Left lung (tissue), 10 donors: ENCODE measurements around the gene LRRC61. TPM values are rescaled to one million over a fixed set of nuclear protein-coding genes. Genes with fewer than 3 reads are reported as not detected.

ENCODE experiments used
- ATAC-seq: fragments of 200-7000 bp; cut with Tn5 transposase; one replicate; pipeline ENCODE4 v1.9.1; 2020; ENCODE audit warnings: moderate library complexity
- DNase-seq, 4 donors: peaks; one replicate each; pipeline ENCODE4 v3.0.0-alpha.2; 2013 to 2020
- H3K27ac ChIP-seq, 2 donors: fragments of 200-600 bp; sonication (generic) in 1 of 2; one replicate each; pipeline versions ENCODE4 v1.5.0 to v1.8.0; 2020 to 2021
- H3K27me3 ChIP-seq, 2 donors: fragments of 200-600 bp; sonication (generic) in 1 of 2; one replicate each; pipeline versions ENCODE4 v1.5.0 to v1.8.0; 2020 to 2021
- H3K36me3 ChIP-seq, 2 donors: fragments of 200-600 bp; sonication (generic) in 1 of 2; one replicate each; pipeline versions ENCODE4 v1.5.0 to v1.8.0; 2020 to 2021
- H3K4me1 ChIP-seq, 2 donors: fragments of 200-600 bp; one replicate each; pipeline ENCODE4 v1.8.0; 2021
- H3K4me3 ChIP-seq, 2 donors: fragments of 200-600 bp; sonication (generic) in 1 of 2; one replicate each; pipeline versions ENCODE4 v1.5.0 to v1.8.0; 2020 to 2021; ENCODE audit warnings: mild to moderate bottlenecking in 1 of 2
- H3K9me3 ChIP-seq, 2 donors: fragments of 200-600 bp; sonication (generic) in 1 of 2; one replicate each; pipeline versions ENCODE4 v1.5.0 to v1.8.0; 2020 to 2021
- intact Hi-C, 2 donors: fragments of 100-400 bp; cut with DNase I; formaldehyde crosslinking; loops; one replicate each; pipeline versions ENCODE4 v1.11.2 to v1.14.2; 2022
- polyA plus RNA-seq, 6 donors: library from polyadenylated mRNA; unstranded; fragments of 120-200 nt; gene quantifications; one replicate each; pipeline ENCODE4 v1.2.1, GENCODE V29; 2013; ENCODE audit not compliant: insufficient read length in 6 of 6
- total RNA-seq, 2 donors: library from RNA; stranded (reverse); fragmentation: NEBNext Ultra II Directional; extraction: Animal tissue kit (Norgen Biotek cat#: 25700); gene quantifications; one replicate each; pipeline ENCODE4 v1.2.1, GENCODE V29; 2021
- TF ChIP-seq, protein P1 (sequence below), 2 donors: fragments of 200-600 bp; sonication (generic) in 1 of 2; IDR thresholded peaks; one replicate each; pipeline versions ENCODE4 v1.5.0 to v1.8.0; 2021; ENCODE audit warnings: antibody characterized with exemption in 2 of 2
- donor health status: DM: no; HTN: yes; CAD: no.
- donor health status: DM: no; HTN: no; CAD: no.

The LRRC61 gene
- total and polyA plus RNA-seq, 8 donors, result 9.0 to 22.5 (median 19.3) TPM

DNA sequence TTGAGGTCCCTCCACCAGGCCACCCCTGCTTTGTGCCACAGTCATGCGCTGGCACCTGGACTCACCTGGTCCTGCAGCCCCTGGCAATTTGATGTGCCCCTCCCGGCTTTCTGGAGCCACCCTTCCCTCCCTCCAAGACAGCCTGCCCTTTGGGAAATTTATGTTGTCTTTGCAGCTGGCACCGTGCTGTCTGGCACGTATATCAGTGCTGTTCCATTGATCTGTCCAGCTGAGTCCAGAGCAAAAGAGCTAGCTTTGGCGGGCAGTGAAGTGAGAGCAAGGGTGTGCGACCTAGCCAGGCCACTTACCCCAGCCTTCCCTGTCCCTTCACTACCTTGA is 12.6 kb downstream of the LRRC61 start:
- ATAC-seq, result no peak
- H3K4me1 ChIP-seq, result peaks cover 0 to 11% of the 10 kb centered on the region in 2 donors
- H3K27me3 ChIP-seq, result peaks cover 1 to 19% of the 10 kb centered on the region in 2 donors
- H3K4me3 ChIP-seq, result no peak overlapping the region
- intact Hi-C loops, result no loop called here
- no peak for DNase-seq
- H3K9me3 ChIP-seq, result no peaks in the 10 kb centered on the region
- TF ChIP-seq, protein P1, sequence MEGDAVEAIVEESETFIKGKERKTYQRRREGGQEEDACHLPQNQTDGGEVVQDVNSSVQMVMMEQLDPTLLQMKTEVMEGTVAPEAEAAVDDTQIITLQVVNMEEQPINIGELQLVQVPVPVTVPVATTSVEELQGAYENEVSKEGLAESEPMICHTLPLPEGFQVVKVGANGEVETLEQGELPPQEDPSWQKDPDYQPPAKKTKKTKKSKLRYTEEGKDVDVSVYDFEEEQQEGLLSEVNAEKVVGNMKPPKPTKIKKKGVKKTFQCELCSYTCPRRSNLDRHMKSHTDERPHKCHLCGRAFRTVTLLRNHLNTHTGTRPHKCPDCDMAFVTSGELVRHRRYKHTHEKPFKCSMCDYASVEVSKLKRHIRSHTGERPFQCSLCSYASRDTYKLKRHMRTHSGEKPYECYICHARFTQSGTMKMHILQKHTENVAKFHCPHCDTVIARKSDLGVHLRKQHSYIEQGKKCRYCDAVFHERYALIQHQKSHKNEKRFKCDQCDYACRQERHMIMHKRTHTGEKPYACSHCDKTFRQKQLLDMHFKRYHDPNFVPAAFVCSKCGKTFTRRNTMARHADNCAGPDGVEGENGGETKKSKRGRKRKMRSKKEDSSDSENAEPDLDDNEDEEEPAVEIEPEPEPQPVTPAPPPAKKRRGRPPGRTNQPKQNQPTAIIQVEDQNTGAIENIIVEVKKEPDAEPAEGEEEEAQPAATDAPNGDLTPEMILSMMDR (IDR thresholded peaks at IDR 0.05), result no peak
- peak overlapping the region; percentile 30 to 48 for H3K27ac ChIP-seq
- H3K36me3 ChIP-seq, result peaks cover 0 to 33% of the 10 kb centered on the region in 2 donors

DNA sequence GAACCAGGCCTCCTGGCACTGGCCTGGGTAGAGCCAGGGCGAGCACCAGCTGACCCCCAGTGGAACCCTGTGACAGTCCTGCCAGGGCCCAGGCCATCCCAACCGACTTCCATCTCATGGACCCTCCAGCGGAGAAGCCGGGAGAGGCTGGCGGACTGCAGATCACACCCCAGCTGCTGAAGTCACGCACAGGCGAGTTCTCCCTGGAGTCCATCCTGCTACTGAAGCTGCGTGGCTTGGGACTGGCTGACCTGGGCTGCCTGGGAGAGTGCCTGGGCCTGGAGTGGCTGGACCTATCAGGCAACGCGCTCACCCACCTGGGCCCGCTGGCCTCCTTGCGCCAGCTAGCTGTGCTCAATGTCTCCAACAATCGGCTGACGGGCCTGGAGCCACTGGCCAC is 13.6 kb downstream of the LRRC61 start:
- no peak overlapping the region for H3K27ac ChIP-seq
- no peak for ATAC-seq
- peaks cover 8 to 29% of the 10 kb centered on the region in 2 donors for H3K27me3 ChIP-seq
- peaks cover 0 to 20% of the 10 kb centered on the region in 2 donors for H3K4me1 ChIP-seq
- no peak overlapping the region for H3K4me3 ChIP-seq
- peaks cover 0 to 25% of the 10 kb centered on the region in 2 donors for H3K36me3 ChIP-seq
- no peak for DNase-seq
- no peaks in the 10 kb centered on the region for H3K9me3 ChIP-seq
- TF ChIP-seq, protein P1 (IDR thresholded peaks at IDR 0.05), result no peak
- intact Hi-C loops, result no loop called here

DNA sequence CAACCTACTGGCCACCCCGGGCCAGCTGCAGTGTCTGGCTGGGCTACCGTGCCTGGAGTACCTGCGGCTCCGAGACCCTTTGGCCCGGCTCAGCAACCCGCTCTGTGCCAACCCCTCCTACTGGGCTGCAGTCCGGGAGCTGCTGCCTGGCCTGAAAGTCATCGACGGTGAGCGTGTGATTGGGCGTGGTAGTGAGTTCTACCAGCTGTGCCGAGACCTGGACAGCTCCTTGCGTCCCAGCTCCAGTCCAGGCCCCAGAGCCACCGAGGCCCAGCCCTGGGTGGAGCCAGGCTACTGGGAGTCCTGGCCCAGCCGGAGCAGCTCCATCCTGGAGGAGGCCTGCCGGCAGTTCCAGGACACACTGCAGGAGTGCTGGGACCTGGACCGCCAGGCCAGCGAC is 14.0 kb downstream of the LRRC61 start:
- peaks cover 0 to 20% of the 10 kb centered on the region in 2 donors for H3K4me1 ChIP-seq
- TF ChIP-seq, protein P1 (IDR thresholded peaks at IDR 0.05), result no peak
- peaks cover 8 to 33% of the 10 kb centered on the region in 2 donors for H3K27me3 ChIP-seq
- DNase-seq, result no peak
- H3K4me3 ChIP-seq, result no peak overlapping the region
- no peak overlapping the region for H3K27ac ChIP-seq
- peaks cover 0 to 25% of the 10 kb centered on the region in 2 donors for H3K36me3 ChIP-seq
- ATAC-seq, result no peak
- no peaks in the 10 kb centered on the region for H3K9me3 ChIP-seq
- intact Hi-C loops, result no loop called here

DNA sequence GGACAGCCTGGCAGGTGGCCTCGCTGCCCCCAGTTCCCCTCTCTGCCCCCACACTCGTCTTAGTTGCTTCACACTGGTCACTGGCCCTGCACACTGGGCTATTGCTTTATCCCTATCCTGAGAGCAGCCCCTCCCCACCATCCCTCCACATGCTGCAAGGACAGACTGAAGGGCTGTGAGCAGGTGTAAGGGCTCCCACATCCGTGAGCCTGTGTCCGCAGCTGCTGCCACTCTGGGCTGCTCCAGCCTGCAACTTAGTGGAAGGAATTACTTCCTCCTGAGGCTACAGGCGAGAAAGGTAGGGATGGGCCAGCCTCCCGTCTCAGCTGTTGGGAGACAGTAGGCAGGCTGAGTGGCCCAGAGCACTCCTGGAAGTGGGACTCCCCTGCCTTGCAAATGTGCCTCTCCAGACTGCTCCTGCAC is 14.5 kb downstream of the LRRC61 start:
- Histone ChIP-seq H3K27me3 (peaks cover 8 to 38% of the 10 kb centered on the region in 2 donors), H3K36me3 (peaks cover 0 to 25% of the 10 kb centered on the region in 2 donors), H3K4me1 (peaks cover 0 to 20% of the 10 kb centered on the region in 2 donors), H3K27ac (no peak overlapping the region), H3K4me3 (no peak overlapping the region), H3K9me3 (no peaks in the 10 kb centered on the region)
- intact Hi-C loops, result no loop called here
- ATAC-seq (no peak), DNase-seq (no peak)
- TF ChIP-seq, protein P1 (IDR thresholded peaks at IDR 0.05), result no peak

DNA sequence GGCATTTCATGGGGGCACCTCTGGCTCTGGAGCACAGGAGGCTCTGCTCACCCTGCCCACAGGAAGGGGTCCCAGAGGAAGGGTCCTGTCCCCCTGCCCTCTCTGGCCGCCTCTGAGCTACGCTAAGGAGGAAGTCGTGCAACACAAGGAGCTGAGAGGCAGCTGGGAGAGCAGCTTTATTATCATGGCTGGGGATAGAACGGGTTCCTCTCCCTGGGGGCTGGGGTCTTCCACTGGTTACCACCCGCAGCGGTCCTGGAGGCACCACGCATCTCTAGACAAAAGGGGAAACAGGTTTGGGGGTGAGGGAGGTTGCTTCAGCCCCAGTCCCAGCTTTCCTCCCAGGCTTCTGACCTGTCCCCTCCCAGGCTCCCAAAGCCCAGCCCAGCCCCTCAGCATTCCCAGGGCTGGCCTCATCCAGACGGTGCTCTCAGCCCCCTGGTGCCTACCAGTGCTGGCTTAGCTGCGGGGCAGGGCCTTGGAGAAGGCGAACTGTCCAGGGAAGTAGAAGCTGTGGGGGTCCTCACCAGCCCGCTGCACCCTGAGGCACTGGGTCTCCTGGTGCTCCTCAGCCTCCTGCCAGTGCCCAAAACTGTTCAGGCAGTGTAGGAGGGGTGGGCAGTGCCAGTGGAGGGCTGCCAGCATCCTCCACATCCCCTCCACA is 15.1 kb downstream of the LRRC61 start:
- Histone ChIP-seq H3K27me3 (peaks cover 8 to 45% of the 10 kb centered on the region in 2 donors), H3K36me3 (peaks cover 0 to 25% of the 10 kb centered on the region in 2 donors), H3K27ac (no peak overlapping the region), H3K4me1 (peaks cover 0 to 20% of the 10 kb centered on the region in 2 donors), H3K9me3 (no peaks in the 10 kb centered on the region), H3K4me3 (no peak overlapping the region)
- no peak for DNase-seq
- intact Hi-C loops, result no loop called here
- TF ChIP-seq, protein P1 (IDR thresholded peaks at IDR 0.05), result no peak
- no peak for ATAC-seq
